NCI-H82 (cell line): ENCODE results near the gene SMG7.

ENCODE experiments used
- DNase-seq: peaks from one replicate; lab custom pipeline; 2025; lab: John Stamatoyannopoulos, UW

The SMG7 gene, protein sequence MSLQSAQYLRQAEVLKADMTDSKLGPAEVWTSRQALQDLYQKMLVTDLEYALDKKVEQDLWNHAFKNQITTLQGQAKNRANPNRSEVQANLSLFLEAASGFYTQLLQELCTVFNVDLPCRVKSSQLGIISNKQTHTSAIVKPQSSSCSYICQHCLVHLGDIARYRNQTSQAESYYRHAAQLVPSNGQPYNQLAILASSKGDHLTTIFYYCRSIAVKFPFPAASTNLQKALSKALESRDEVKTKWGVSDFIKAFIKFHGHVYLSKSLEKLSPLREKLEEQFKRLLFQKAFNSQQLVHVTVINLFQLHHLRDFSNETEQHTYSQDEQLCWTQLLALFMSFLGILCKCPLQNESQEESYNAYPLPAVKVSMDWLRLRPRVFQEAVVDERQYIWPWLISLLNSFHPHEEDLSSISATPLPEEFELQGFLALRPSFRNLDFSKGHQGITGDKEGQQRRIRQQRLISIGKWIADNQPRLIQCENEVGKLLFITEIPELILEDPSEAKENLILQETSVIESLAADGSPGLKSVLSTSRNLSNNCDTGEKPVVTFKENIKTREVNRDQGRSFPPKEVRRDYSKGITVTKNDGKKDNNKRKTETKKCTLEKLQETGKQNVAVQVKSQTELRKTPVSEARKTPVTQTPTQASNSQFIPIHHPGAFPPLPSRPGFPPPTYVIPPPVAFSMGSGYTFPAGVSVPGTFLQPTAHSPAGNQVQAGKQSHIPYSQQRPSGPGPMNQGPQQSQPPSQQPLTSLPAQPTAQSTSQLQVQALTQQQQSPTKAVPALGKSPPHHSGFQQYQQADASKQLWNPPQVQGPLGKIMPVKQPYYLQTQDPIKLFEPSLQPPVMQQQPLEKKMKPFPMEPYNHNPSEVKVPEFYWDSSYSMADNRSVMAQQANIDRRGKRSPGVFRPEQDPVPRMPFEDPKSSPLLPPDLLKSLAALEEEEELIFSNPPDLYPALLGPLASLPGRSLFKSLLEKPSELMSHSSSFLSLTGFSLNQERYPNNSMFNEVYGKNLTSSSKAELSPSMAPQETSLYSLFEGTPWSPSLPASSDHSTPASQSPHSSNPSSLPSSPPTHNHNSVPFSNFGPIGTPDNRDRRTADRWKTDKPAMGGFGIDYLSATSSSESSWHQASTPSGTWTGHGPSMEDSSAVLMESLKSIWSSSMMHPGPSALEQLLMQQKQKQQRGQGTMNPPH

DNA sequence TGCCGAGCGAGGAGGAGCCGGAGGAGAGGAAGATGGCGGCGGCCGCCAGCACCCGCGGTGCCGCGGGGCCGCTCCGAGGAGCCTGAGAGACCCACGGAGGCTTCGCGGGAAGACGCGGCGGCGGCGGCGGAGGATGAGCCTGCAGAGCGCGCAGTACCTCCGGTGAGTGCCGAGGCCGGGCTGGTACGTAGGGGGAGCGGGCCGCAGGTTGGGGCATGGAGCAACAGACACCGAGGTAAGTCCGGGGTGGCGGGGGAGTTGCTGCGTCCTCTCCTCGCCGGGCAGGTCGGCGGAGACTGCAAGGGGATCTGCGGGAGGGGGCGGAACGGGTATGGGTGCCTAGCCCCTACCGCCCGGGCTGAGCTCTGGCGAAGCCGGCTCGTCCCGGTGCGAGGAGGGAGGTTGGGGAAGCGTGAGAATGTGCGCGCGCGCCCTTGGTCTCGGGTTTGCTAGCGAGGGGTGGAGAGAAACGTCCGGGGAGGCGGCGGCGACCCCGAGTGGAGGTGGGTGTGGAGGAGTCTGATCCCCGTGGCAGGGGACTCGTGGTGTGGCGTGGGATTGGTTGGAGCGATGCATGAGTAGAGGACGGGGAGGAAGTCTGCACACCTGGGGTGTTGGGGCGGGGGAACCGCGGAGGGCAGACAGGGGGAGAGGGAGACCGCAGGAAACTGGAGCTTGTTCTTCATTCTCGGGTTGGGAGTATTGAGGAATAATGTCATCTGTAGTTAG is at the start of gene SMG7:
TSS of gene SMG7 (plus strand) at position 12 of the 729 bp plus-strand sequence. CDS start at position 134, 122 bp downstream.
- peak; percentile 69 for DNase-seq

DNA sequence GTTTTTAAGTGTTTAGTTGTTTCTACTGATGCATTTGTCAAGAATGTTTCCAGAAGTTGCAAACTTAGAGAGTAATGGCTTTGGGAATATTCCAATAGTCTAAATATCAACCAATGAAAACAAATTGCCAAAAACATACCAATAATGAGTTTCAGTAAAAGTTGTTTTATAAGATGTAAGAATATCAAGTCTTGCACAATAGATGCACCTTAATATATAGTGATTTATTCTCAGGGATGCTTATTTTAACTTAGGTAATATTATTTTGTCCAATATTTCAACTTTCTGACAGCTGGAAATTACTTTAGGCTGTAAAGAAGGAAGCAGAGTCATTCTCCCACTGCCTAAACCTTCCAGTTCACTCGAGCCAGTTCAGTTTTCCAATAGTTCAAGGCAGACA is 48.8 kb upstream of the SMG7 start:
- DNase-seq, result no peak

DNA sequence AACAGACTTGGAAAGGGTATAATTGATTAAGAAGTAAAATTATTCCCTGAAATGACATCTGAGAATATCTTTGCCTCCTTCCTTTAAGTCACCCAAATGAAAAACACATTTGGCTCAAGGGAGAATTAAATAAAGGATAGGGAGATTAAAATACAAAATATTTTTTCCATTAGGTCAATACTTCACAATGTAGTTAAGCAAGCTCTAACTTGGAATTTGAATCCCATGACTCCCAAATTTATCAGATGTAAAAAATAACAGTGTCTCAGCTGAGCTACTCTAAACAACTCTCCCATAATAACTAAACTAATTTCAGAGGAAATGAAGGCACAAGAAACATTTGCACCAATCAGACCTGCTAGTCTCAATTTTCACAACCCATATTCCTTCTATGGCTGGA is 47.6 kb upstream of the SMG7 start:
- no peak for DNase-seq

DNA sequence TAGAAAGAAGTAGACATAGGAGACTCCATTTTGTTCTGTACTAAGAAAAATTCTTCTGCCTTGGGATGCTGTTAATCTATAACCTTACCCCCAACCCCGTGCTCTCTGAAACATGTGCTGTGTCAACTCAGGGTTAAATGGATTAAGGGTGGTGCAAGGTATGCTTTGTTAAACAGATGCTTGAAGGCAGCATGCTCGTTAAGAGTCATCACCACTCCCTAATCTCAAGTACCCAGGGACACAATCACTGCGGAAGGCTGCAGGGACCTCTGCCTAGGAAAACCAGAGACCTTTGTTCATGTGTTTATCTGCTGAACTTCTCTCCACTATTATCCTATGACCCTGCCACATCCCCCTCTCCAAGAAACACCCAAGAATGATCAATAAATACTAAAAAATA is 44.7 kb upstream of the SMG7 start:
- DNase-seq, result peak; percentile 64

DNA sequence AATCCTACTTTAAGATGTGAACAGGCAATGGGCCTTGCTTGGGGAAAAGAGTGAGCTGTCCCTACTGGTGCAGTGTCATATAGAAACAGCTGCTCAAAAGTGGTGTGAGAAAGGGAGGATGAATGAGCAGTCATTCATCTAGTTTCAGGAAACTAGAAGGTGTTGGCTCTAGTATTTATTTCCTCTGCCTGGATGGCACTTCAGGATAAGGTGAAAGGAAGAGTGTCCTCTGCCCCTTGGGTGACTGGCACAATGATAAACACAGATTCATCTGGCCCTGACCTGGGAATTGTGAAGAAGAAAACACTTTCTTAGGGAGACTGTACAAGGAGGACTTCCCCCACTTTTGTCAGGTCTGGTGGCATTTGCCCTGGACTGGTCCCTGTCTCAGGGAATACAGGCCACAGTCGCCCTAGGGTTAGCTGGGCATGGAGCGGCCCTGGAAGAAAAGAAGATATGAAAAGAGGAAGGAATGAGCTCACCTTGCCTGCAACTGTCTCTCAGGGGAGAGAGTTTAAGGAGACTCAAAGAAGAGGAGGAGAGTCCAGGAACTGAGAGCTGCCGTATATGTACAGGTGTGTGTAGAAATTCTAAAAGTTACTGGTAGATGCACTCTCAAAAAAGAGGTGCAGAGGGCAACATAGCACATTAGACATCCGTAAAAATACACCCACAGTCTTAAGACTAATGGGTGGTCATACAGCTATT is 40.3 kb upstream of the SMG7 start:
- no peak for DNase-seq

DNA sequence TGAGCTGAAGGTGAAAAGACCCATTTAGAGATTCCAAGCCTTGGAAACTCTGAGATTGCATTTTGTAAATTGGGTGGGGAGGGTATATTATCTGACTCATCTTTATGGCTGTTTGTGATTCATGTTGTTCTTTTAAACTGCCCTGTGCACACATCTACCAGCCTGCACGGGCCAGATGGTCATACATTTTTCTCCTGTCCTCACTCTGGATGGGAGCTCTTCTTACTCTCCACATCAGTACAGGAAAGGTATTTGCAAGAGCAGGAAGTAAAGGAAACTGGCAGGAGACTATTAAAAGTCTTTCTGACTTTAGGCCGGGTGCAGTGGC is 39.8 kb upstream of the SMG7 start:
- DNase-seq, result no peak

DNA sequence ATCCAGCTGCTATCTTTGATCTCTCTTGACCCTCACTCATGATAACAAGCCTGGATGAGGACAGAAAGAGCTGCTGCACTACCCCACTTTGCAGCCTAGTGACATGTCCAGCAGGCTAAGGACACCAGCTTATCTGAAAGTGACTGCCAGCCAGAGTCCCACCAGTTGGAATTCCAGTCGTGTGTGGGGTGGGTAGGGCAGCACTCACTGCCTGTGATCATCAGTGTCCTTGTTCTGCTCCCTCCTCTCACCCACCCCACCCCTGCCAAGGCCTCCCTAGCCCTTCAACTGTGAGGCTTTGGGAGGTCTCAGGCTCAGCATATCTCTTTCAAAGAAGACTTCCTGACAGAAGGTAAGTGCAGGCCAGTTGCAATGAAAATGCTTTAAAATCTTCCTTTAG is 38.6 kb upstream of the SMG7 start:
- DNase-seq, result no peak

DNA sequence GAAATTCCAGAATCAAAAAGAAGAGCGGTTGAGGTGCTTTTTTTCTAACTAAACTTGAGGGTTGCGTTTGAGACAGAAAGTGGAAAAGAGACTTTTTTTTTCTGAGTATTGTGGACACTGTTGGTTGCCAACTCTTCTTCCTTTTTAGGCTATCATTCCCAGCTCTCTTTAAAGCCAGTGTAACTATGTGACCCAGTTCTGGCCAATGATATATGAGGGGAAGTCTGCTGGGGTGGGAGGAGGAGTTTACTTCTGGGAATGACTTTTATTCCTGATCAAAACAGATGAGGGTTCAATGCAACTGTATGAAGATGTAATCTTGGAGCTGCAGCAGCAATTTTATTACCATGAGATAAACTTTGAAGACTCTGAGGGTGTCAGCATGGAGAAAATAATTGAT is 36.8 kb upstream of the SMG7 start:
- DNase-seq, result no peak

DNA sequence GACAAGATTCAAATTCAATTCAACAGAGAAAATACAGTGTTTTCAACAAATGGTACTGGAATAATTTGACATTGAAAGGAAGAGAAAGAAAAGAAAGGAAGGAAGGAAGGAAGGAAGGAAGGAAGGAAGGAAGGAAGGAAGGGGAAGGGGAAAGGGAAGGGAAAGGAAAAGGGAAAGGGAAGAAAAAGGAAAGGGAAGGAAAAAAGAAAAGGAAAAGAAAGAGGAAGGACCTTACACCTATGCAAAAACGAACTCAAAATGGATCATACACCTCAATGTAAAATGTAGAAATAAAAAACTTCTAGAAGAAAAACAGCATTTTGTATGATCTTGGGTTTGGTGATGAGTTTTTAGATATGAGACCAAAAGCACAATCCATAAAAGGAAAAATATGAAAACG is 34.2 kb upstream of the SMG7 start:
- no peak for DNase-seq

DNA sequence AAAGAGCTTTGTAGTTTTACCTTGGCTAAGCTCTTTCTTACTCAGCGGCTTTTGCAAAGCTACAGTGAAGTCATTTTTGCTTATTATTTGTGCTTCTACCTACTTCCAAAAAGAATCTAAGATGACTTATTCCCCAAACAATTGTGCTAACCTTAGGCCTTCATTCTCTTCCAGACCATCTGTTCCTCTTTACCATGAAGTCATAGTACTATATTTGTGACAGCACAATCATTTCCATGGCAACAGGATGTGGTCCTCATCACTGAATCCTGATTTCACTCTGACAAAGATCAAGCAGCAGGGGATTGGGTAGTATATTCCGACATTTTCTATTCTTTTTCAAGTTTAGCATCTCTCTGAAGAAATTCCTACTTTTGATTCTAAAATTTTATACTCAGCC is 29.3 kb upstream of the SMG7 start:
- peak; percentile 25 for DNase-seq

DNA sequence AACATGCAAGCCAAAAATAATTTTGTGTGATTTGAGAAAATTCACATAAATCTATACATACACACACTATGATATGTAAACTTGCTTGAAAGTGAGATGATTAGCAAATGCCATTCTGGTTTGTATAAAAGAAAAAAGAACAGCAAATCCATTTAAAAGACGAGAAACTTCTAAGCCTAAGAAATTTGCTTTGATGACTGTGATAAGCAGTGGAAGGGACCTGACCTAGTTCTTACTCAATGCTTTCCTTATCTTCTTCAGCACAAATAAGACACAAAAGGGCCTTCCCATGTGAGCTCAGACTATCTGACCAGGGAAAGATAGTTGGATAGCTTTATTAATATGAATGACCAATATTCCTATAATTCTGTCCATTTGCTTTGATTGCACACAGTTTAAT is 28.8 kb upstream of the SMG7 start:
- no peak for DNase-seq

DNA sequence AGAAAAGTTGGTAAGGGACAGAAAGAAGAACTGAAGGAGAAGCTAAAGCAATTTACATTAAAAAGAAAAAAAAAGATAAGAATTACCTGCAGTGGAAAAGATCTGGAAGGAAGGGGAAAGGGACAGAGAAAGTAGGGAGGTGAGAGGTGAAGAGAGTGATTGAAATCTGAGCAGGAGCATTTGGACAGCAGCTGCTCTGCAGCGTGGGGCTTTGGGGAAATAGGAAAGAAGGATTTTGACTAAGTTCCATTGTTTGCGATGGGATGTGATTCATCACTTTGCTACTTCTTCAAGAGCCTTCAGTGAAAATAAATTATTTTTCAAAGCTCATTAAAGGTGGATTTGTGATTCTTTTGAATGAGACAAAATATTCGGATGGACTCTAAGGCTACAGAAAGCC is 28.1 kb upstream of the SMG7 start:
- DNase-seq, result no peak

DNA sequence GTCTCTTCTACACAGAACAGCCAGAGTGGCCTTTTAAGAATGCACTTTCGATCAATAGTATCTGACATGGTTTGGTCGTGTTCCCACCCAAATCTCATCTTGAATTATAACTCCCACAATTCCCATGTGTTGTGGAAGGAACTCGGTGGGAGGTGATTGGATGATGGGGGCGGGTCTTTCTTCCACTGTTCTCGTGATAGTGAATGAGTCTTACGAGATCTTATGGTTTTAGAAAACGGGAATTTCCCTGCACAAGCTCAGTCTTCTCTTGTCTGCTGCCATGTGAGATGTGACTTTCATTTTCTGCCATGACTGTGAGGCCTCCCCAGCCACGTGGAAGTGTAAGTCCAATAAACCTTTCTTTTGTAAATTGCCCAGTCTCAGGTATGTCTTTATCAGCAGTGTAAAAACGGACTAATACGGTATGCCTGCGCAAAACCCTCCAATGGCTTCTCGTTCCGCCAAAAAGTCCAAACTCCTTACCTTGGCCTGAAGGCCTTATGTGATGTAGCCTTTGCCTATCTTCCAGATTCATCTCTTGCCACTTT is 23.0 kb upstream of the SMG7 start:
- DNase-seq, result no peak

DNA sequence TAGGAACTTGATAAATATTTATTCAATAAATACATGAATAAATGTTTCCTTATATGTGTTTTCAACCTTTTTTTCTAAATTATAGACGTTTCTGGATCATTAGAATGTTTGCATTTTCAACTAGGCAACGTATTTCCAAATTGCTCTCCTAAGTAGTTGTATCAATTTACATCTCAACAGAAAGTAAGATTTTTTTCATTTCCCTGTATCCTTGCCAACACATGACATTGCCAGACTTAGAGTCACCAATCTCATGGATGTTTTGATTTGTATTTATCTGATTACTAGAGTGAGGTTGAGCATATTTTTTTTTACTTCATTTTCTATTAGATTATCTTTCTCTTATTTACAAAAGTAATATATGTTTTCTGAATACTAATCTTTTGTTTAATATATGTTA is 22.2 kb upstream of the SMG7 start:
- DNase-seq, result no peak

DNA sequence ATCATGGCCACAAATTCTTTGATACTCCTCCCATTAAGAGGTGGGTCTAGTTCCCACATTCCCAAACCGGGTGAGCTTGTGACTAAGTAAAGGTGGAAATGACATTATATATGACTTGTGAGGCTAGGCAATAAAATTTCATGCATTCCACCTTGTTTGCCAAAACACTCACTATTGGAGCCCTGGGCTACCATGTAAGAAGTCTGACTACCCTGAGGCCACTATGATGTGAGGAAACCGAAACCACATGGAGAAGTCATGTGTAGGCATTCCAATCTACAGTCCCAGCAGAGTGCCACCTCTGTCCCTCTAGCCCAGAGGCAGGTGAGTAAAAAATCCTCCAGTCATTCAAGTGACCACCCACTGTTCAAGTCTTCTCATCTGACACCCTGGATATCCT is 17.9 kb upstream of the SMG7 start:
- no peak for DNase-seq

DNA sequence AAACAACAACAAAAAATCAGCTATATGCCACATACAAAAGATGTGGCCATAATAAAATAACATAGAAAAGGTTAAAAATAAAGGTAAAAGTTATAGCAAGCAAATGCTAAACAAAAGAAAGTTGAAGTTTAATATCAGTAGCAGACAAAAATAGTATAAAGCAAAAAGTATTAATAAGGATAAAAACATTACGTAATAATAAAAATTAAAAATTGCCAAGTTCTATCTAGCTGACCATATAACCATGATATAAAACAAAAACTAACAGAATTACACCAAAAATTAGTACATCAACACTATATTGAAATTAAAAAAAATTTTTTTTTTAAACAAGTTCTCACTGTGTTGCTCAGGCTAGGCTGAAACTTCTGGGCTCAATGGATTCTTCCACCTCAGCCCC is 15.5 kb upstream of the SMG7 start:
- no peak for DNase-seq

DNA sequence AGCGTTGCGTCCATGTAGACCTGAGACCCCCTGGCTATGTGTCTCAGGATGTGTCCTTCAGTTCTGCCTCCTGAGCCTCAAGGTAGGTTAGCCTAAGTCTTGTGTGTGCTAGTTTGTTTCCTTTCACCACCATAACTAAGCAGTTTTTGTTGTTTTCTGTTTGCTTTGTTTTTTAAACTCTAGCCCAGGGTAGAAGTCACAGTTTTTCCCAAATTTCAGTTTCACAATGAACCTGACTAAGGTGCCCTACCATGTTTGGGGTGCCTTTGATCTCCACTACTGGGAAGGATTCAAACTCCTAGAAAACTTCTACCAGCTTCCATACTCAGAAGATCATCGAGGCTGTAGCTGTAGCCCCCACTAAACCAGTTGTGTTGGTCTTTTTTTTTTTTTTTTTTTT is 14.8 kb upstream of the SMG7 start:
- DNase-seq, result no peak

DNA sequence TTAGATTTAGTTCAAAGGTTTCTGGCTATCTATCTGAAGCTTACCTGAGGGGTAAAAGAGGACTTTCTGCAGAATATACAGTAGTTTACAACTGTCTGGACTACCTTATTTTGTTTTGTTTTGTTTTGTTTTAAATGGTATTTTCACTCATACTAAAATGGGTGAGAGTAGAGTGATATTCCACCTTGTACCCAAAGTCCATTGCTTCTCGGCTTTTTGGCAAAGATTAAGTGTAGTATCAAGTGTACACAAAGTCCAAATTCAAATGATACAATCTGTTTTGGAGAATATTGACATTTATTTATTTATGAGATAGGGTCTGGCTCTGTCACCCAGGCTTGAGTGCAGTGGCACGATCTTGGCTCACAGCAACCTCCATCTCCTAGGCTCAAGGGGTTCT is 11.7 kb upstream of the SMG7 start:
- DNase-seq, result no peak

DNA sequence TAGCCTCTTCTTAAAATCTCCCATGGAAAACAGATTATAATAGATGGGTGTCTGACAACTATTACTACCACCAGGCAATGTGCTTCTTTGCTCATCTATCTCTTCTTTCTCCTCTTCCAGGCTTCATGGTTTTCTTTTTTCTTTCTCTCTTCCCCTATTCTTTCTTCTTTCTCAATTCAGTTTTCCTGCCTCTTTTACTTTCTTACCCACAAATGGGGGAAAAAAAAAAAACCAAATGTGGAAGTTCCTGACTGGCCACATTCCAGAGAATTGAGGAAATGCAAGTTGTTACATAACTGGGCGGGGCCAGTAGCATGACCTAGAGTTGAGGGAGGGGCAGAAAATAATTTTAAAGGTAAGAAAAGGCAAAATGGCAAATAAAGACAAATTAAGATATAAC is 10.9 kb upstream of the SMG7 start:
- no peak for DNase-seq

DNA sequence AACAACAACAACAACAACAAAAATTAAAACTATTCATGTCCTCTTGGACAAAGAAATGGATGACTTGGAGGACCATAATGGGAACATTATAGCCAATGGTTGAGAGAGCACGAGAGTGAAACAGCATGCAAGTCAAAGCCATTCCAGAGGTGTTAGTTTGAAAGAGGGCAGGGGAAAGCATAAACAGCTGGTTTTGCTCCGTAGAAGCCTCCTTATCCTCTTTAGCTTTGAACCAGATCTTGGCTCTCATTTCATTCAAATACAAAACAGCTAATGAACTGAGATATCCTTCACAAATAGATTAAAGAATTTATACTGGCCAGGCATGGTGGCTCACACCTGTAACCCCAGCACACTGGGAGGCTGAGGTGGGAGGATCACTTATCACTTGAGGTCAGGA is 8.7 kb upstream of the SMG7 start:
- DNase-seq, result no peak

DNA sequence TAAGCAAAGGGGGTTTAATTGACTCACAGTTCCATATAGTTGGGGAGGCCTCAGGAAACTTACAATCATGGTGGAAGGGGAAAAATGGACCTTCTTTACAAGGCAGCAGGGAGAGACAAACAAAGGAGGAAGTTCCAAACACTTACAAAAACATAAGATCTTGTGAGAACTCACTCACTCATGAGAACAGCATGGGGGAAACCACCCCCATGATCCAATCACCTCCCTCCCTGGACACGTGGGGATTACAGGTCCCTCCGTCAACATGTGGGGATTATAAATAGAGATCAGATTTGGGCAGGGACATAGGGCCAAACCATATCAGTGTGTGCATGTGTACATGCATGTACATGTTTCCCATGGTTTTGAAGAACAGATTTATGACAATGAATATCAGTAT is 5.5 kb upstream of the SMG7 start:
- DNase-seq, result peak; percentile 62
